HTR-8/SVneo (cell line): ENCODE data around the gene PSMD4.
"Not testable (repeated sequence)": the region's sequence is repeated elsewhere in the genome, so short reads cannot be mapped to it uniquely, and the experiment has no call there.

Experiments used
- DNase-seq: peaks from one replicate; pipeline ENCODE4 v3.0.0; 2011; ENCODE audit warnings: low spot score, mixed read lengths; ENCODE audit not compliant: insufficient read length
- FAIRE-seq: peaks from 2 replicates; lab custom pipeline; 2011; peaks lifted over from hg19 to GRCh38; lab: Jason Lieb, UNC

The PSMD4 gene

DNA sequence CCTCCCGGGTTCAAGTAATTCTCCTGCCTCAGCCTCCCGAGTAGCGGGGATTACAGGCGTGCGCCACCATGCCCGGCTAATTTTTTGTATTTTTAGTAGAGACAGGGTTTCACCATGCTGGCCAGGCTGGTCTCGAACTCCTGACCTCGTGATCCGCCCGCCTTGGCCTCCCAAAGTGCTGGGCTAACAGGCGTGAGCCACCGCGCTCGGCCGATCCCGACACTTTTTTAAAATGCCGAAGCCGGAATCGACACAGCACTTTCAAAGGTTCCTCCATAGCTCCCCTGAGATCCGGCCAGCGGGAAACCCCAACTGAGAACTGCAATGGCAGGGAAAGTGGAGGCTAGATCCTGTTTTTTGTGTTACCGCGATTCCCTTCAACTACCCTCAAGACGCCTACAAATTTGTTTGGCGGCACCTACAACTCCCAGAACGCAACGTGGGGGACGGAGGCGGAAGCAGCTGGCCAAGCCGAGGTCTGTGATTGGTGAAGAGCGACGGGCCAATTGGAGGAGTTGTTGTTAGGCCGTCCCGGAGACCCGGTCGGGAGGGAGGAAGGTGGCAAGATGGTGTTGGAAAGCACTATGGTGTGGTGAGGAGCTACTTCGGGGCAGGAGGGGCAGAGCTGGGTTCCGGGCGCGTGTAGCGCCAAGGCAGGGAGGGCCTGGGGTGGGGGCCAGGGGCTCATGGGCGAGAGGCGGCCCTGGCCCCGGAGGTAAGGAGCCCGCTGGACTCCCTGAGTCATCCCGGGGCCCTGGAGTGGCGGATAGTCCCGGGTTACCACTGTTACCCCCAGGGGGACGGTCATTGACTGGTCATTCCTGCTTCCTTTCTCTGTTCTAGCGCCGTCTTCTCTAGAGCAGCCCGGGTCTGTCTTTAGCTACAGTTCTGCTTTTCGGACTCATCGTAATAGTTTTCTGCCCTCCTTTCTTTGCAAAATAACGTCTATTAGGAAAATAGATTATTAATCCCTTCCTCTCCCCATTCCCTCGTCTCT, at the start of gene PSMD4:
Gene PSMD4 (plus strand): TSS at position 518 of the 997 bp plus-strand sequence. CDS start 49 bp downstream, at position 567.
- DNase-seq, result peak; percentile 98
- peak; percentile 81 for FAIRE-seq

DNA sequence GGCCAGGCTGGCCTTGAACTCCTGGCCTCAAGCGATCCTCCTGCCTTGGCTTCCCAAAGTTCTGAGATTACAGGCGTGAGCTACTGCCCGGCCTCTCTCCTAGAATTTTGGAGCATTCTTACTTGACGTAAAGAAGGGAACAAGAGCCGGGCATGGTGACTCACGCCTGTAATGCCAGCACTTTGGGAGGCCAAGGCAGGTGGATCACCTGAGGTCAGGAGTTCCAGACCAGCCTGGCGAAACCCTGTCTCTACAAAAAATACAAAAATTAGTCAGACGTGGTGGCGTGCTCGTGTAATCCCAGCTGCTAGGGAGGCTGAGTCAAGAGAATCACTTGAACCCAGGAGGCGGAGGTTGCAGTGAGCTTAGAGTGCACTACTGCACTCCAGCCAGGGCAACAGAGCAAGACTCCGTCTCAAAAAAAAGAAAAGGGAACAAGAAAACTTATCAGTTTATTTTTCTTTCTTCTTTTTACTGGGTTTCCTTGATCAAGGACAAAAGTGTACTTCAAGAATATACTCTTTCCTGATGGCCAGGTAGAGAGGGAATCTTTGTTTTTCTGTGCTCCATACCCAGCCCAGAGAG, 49.1 kb upstream of the PSMD4 start:
- not testable (repeated sequence) for DNase-seq

DNA sequence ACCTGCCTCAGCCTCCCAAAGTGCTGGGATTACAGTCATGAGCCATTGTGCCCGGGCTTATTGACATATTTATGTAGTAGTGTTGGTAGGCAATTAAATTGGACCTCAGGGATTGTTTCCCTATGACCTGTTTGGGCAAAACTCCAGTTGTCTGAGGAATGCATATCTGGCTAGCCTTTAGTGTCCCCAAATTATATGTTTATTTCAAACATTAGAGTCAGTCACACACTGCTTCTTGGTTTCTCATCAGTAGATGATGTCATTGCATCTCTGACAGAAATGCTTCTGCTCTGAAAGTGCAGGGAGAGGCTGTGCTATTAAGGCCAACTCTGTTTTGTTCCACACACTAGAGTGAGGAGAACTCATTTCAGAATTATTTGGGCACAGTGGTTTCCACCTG, 43.7 kb upstream of the PSMD4 start:
- FAIRE-seq (no peak), DNase-seq (no peak)

More for the DNA sequence above, 49.1 kb upstream of the PSMD4 start:
- not testable (repeated sequence) for FAIRE-seq

DNA sequence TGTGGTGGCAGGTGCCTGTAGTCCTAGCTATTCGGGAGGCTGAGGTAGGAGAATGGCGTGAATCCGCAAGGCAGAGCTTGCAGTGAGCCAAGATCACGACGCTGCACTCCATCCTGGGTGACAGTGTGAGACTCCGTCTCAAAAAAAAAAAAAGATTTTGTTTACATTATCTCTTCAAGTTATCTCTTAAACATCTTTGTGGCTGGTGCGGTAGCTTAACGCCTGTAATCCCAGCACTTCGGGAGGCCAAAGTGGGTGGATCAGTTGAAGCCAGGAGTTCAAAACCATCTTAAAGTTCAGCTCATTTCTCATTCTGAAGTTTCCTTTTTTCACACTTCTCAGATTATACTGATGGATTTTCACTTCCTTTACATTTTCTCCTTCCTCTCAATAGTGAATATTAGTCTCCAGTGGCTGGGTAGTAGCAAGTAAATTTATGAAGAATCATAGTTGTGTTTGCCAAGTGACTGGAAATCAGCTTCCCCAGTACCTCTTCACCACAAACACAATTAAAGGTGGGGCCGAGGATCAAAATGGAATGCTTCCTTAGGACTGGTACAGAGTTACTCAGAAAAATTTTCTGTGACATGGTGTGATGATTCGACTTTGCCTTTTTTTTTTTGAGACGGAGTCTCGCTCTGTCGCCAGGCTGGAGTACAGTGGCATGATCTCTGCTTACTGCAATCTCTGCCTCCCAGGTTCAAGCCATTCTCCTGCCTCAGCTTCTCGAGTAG, 42.4 kb upstream of the PSMD4 start:
- FAIRE-seq (no peak), DNase-seq (no peak)

- FAIRE-seq (no peak), DNase-seq (no peak)
Observed at GRCh38 chr1:151213560-151213959, 41.0 kb upstream of the PSMD4 start.

DNA sequence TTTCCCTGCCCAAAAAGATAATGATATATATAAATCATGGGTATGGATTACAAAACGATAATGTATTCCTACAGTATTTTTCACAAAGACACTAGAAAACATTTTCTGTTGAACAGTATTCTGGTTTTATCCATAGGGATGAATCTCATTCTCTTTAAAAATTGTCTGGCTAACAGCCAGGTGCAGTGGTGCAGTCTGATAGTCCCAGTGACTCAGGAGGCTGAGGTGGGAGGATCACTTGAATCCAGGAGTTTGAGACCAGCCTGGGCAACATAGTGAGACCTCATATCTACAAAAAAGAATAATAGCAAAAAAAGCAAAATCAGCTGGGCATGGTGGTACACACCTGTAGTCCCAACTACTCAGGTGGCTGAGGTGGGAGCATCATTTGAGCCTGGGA, 32.9 kb upstream of the PSMD4 start:
- no peak for DNase-seq
- FAIRE-seq, result no peak

GRCh38 chr1:151222130-151222529, 32.4 kb upstream of the PSMD4 start:
- FAIRE-seq (no peak), DNase-seq (no peak)

DNA sequence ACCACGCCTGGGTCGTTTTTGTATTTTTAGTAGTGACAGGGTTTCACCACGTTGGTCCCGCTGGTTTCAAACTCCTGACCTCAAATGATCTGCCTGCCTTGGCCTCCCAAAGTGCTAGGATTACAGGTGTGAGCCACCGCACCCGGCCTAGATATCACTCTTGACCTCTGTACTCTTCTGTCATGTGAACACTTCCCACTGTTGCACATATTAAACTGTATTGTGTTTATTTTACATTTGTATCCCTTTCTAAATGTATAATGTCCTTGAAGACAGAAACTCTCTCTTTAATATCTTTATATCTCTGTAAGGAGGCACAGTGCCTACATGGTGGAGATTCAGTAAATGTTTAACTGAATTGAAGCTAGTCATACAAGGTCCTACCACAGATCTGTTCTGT, 19.3 kb upstream of the PSMD4 start:
- FAIRE-seq (no peak), DNase-seq (no peak)

GRCh38 chr1:151237678-151238466, 16.7 kb upstream of the PSMD4 start:
- DNase-seq, result no peak
- no peak for FAIRE-seq

DNA sequence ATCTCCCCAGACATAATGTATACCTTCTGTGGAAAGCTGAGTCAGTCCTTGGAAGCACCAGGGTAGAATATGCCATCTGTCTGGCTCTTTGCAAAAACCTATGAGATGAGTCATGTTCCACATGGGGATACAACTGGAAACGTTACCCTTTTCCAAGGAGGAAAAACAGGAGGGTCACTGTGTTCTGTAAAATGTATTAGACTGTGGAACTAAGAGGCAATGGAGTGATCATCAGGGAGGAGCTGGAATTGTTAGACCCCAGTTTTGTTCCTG, 16.1 kb upstream of the PSMD4 start:
- FAIRE-seq (no peak), DNase-seq (no peak)

DNA sequence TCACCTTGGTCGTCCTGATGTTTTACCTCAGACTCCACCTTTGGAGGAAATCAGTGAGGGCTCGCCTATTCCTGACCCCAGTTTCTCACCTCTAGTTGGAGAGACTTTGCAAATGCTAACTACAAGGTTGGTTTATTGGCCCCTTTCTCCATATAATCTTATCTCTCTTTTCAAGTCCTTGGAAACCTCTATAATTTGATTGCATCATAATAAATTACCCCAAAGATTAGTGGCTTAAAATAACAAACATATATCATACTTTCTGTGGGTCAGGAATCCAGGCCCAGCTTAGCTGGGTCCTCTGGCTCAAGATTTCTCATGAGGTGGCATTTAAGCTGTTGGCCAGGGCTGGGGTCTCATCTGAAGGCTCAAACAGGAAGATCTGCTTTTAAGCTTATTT, 12.1 kb upstream of the PSMD4 start:
- DNase-seq, result no peak
- FAIRE-seq, result no peak

DNA sequence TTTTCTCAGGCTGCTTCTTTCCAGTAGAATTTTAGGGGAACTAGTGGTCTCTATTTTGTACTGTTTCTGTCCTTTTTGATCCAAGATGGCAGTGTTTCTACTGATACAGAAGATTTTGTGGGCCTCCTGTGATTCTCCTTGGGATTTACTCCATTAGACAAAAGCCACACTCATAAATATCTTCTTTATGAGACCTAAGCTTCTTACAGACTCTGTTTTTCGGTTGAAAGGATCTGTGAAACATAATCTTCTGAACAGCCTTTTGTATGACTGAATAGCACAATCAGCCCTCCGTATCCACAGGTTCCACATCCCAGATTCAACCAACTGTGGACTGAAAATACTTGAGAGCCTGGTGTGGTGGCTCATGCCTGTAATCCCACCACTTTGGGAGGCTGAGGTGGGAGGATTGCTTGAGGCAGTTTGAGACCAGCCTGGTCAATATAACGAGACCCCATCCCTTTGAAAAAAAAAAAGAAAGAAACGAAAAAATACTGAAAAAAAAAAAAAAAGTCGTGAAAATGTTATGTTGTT, 10.8 kb upstream of the PSMD4 start:
- DNase-seq (no peak), FAIRE-seq (no peak)

GRCh38 chr1:151246786-151247185, 7.7 kb upstream of the PSMD4 start:
- DNase-seq (no peak), FAIRE-seq (no peak)

- FAIRE-seq (no peak), DNase-seq (peak; percentile 74)
Observed at GRCh38 chr1:151251656-151252470, 2.7 kb upstream of the PSMD4 start.

GRCh38 chr1:151255381-151255780, 847 bp downstream of the PSMD4 start:
- FAIRE-seq (no peak), DNase-seq (no peak)

DNA sequence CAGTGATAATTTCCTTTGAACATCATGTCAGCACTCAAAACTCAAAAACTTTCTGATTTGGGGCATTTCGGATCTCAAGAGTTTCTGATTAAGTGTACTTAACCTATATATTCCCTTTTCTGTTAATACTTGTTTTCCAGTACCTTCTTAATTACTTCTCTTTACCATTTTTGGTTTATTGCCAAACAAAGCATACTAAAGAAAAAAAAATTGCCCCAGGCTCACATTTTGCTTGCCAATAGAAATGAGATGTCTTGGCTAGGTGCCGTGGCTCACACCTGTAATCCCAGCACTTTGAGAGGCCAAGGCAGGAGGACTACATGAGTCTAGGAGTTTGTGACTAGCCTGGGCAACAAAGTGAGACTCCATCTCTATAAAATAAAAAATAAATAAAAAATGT, 4.8 kb downstream of the PSMD4 start:
- DNase-seq (no peak), FAIRE-seq (no peak)

- FAIRE-seq, result no peak
Observed at GRCh38 chr1:151265446-151266236, 11.1 kb downstream of the PSMD4 start.

GRCh38 chr1:151266315-151266714, 11.8 kb downstream of the PSMD4 start:
- DNase-seq, result no peak

More at GRCh38 chr1:151265446-151266236, 11.1 kb downstream of the PSMD4 start:
- DNase-seq, result no peak

More at GRCh38 chr1:151266315-151266714, 11.8 kb downstream of the PSMD4 start:
- no peak for FAIRE-seq
